ENCODE measurements around the gene PTTG1.
A peak's percentile ranks its signal among the peaks of the same experiment; 100 is the strongest.

Gene PTTG1

GRCh38 chr5:160453751-160454150, 32.1 kb downstream of the PTTG1 start:
- no peak for DNase-seq (ENCODE audit: low read depth)

- no peak for DNase-seq (ENCODE audit: low read depth)
Observed at GRCh38 chr5:160455600-160455999, 33.9 kb downstream of the PTTG1 start.

GRCh38 chr5:160456480-160457177, 35.0 kb downstream of the PTTG1 start:
- DNase-seq (ENCODE audit: low read depth), result no peak

- DNase-seq (ENCODE audit: low read depth), result no peak
Observed at GRCh38 chr5:160457252-160457651, 35.6 kb downstream of the PTTG1 start.

- DNase-seq (ENCODE audit: low read depth), result no peak
Observed at GRCh38 chr5:160458806-160459800, 37.4 kb downstream of the PTTG1 start.

- no peak for DNase-seq (ENCODE audit: low read depth)
Observed at GRCh38 chr5:160460377-160461049, 38.9 kb downstream of the PTTG1 start.

- DNase-seq (ENCODE audit: low read depth), result no peak
Observed at GRCh38 chr5:160461378-160461777, 39.7 kb downstream of the PTTG1 start.

GRCh38 chr5:160462167-160462566, 40.5 kb downstream of the PTTG1 start:
- no peak for DNase-seq (ENCODE audit: low read depth)

GRCh38 chr5:160463227-160463626, 41.6 kb downstream of the PTTG1 start:
- DNase-seq (ENCODE audit: low read depth), result no peak

GRCh38 chr5:160463740-160464465, 42.2 kb downstream of the PTTG1 start:
- no peak for DNase-seq (ENCODE audit: low read depth)

- DNase-seq (ENCODE audit: low read depth), result no peak
Observed at GRCh38 chr5:160464466-160464797, 42.8 kb downstream of the PTTG1 start.

- DNase-seq (ENCODE audit: low read depth), result no peak
Observed at GRCh38 chr5:160466116-160466515, 44.5 kb downstream of the PTTG1 start.

- no peak for DNase-seq (ENCODE audit: low read depth)
Observed at GRCh38 chr5:160466889-160467554, 45.4 kb downstream of the PTTG1 start.

GRCh38 chr5:160467555-160468362, 46.1 kb downstream of the PTTG1 start:
- DNase-seq (ENCODE audit: low read depth), result peak; percentile 65

- DNase-seq (ENCODE audit: low read depth), result no peak
Observed at GRCh38 chr5:160468363-160468975, 46.8 kb downstream of the PTTG1 start.

- DNase-seq (ENCODE audit: low read depth), result no peak
Observed at GRCh38 chr5:160469156-160470144, 47.8 kb downstream of the PTTG1 start.

GRCh38 chr5:160470437-160471361, 49.0 kb downstream of the PTTG1 start:
- DNase-seq (ENCODE audit: low read depth), result no peak

- no peak for DNase-seq (ENCODE audit: low read depth)
Observed at GRCh38 chr5:160471761-160472160, 50.1 kb downstream of the PTTG1 start.
